ENCODE results near the gene SMOC1. TPM values are rescaled to one million over a fixed set of nuclear protein-coding genes. Genes with fewer than 3 reads are reported as not detected.

Gene SMOC1
- total RNA-seq, 3 donors from 2014 or later: 2.9 to 32.6 (median 5.7) TPM

GRCh38 chr14:70045844-70046535, 166.8 kb downstream of the SMOC1 start:
- Histone ChIP-seq H3K9me3 (no peaks in the 10 kb centered on the region), H3K27ac (no peak overlapping the region), H3K27me3 (peaks cover 0 to 7% of the 10 kb centered on the region in 2 donors), H3K36me3 (no peaks in the 10 kb centered on the region), H3K4me3 (no peak overlapping the region), H3K4me1 (no peaks in the 10 kb centered on the region)
- intact Hi-C loops (cut with DNase I; ENCODE audit: low total_unique reads): no loop called here
- no peak for TF ChIP-seq POLR2AphosphoS5 (IDR thresholded peaks at IDR 0.05)
- peak in 2 of 3 donors; percentile 57 to 65 for TF ChIP-seq CTCF (IDR thresholded peaks at IDR 0.05)
- no peak for TF ChIP-seq POLR2A (IDR thresholded peaks at IDR 0.05)
- peak; percentile 35 to 74 for DNase-seq (ENCODE audit: low spot score in 2 of 2)

- Histone ChIP-seq H3K36me3 (no peaks in the 10 kb centered on the region), H3K4me1 (no peaks in the 10 kb centered on the region), H3K9me3 (no peaks in the 10 kb centered on the region), H3K27ac (no peak overlapping the region), H3K4me3 (no peak overlapping the region), H3K27me3 (peaks cover 0 to 7% of the 10 kb centered on the region in 2 donors)
- TF ChIP-seq CTCF (IDR thresholded peaks at IDR 0.05) (no peak), POLR2AphosphoS5 (IDR thresholded peaks at IDR 0.05) (no peak), POLR2A (IDR thresholded peaks at IDR 0.05) (no peak)
- DNase-seq (ENCODE audit: low spot score in 2 of 2): no peak
- intact Hi-C loops (cut with DNase I; ENCODE audit: low total_unique reads): no loop called here
Measured at GRCh38 chr14:70047598-70048312, 168.5 kb downstream of the SMOC1 start.

- H3K4me1 ChIP-seq: no peaks in the 10 kb centered on the region
- H3K9me3 ChIP-seq: no peaks in the 10 kb centered on the region
- no peak for DNase-seq (ENCODE audit: low spot score in 2 of 2)
- no peak overlapping the region for H3K4me3 ChIP-seq
- H3K27ac ChIP-seq: no peak overlapping the region
- TF ChIP-seq POLR2A (IDR thresholded peaks at IDR 0.05) (no peak), POLR2AphosphoS5 (IDR thresholded peaks at IDR 0.05) (no peak), CTCF (IDR thresholded peaks at IDR 0.05) (no peak)
- H3K27me3 ChIP-seq: peaks cover 0 to 7% of the 10 kb centered on the region in 2 donors
- intact Hi-C loops (cut with DNase I; ENCODE audit: low total_unique reads): no loop called here
- H3K36me3 ChIP-seq: no peaks in the 10 kb centered on the region
Measured at GRCh38 chr14:70048313-70048654, 169.1 kb downstream of the SMOC1 start.

GRCh38 chr14:70049605-70050004, 170.4 kb downstream of the SMOC1 start:
- no peaks in the 10 kb centered on the region for H3K36me3 ChIP-seq
- intact Hi-C loops (cut with DNase I; ENCODE audit: low total_unique reads): no loop called here
- H3K4me3 ChIP-seq: no peak overlapping the region
- H3K4me1 ChIP-seq: no peaks in the 10 kb centered on the region
- TF ChIP-seq CTCF (IDR thresholded peaks at IDR 0.05) (no peak), POLR2AphosphoS5 (IDR thresholded peaks at IDR 0.05) (no peak), POLR2A (IDR thresholded peaks at IDR 0.05) (no peak)
- H3K27me3 ChIP-seq: peaks cover 0 to 7% of the 10 kb centered on the region in 2 donors
- no peaks in the 10 kb centered on the region for H3K9me3 ChIP-seq
- no peak overlapping the region for H3K27ac ChIP-seq
- DNase-seq (ENCODE audit: low spot score in 2 of 2): no peak

- H3K4me1 ChIP-seq: no peaks in the 10 kb centered on the region
- intact Hi-C loops (cut with DNase I; ENCODE audit: low total_unique reads): no loop called here
Measured at GRCh38 chr14:70050136-70050535, 170.9 kb downstream of the SMOC1 start.

More at GRCh38 chr14:70050136-70050535, 170.9 kb downstream of the SMOC1 start:
- no peaks in the 10 kb centered on the region for H3K9me3 ChIP-seq
- H3K27ac ChIP-seq: no peak overlapping the region
- no peak for DNase-seq (ENCODE audit: low spot score in 2 of 2)
- no peak for TF ChIP-seq CTCF (IDR thresholded peaks at IDR 0.05)
- no peak for TF ChIP-seq POLR2AphosphoS5 (IDR thresholded peaks at IDR 0.05)
- no peak for TF ChIP-seq POLR2A (IDR thresholded peaks at IDR 0.05)
- peaks cover 0 to 7% of the 10 kb centered on the region in 2 donors for H3K27me3 ChIP-seq
- no peaks in the 10 kb centered on the region for H3K36me3 ChIP-seq
- no peak overlapping the region for H3K4me3 ChIP-seq
